ENCODE measurements around the gene HS3ST3B1. TPM values are rescaled to one million over a fixed set of nuclear protein-coding genes. Genes with fewer than 3 reads are reported as not detected.

Gene HS3ST3B1
- total RNA-seq, 1 experiment from 2014 or later, result 22.3 TPM

DNA sequence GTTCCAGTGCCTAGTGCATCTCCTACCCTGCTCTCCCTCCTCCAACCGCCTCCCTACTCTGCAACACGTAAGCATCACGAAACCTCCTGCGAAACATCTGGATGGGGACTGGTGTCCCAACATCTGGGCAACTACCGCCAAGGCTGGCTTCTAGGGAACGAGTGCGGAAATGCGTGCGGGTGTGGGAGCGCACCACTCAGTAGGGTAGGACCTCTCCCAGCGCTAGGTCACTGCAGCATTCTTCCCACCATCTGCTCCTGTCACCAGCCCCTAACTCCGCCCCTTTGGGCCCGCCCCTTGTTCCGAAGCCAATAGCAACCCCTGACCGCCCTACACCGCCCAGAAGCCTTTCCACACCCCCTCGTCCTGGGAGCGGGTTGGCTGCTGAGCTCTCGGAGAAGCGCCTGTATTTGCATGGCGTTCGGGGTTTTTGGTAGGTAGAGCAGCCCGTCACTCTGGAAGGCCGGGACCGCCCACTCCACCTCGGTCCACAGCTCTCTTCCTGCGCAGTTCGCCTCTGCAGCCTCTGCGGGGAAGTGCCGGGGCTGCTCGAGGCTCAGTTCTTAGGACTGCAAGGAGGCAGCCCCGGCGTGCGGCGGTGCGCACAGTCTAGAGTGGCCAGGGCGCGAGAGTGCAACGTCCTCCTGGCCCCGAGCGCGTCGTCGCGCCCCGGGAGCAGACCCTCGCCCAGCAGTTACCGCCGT, at the start of gene HS3ST3B1 (continued):
- TF ChIP-seq, protein P1, sequence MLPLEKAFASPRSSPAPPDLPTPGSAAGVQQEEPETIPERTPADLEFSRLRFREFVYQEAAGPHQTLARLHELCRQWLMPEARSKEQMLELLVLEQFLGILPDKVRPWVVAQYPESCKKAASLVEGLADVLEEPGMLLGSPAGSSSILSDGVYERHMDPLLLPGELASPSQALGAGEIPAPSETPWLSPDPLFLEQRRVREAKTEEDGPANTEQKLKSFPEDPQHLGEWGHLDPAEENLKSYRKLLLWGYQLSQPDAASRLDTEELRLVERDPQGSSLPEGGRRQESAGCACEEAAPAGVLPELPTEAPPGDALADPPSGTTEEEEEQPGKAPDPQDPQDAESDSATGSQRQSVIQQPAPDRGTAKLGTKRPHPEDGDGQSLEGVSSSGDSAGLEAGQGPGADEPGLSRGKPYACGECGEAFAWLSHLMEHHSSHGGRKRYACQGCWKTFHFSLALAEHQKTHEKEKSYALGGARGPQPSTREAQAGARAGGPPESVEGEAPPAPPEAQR (CRISPR knock-in tag; IDR thresholded peaks at IDR 0.05), result no peak
- TF ChIP-seq, protein P2, sequence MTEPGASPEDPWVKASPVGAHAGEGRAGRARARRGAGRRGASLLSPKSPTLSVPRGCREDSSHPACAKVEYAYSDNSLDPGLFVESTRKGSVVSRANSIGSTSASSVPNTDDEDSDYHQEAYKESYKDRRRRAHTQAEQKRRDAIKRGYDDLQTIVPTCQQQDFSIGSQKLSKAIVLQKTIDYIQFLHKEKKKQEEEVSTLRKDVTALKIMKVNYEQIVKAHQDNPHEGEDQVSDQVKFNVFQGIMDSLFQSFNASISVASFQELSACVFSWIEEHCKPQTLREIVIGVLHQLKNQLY (CRISPR knock-in tag; IDR thresholded peaks at IDR 0.05), result no peak

DNA sequence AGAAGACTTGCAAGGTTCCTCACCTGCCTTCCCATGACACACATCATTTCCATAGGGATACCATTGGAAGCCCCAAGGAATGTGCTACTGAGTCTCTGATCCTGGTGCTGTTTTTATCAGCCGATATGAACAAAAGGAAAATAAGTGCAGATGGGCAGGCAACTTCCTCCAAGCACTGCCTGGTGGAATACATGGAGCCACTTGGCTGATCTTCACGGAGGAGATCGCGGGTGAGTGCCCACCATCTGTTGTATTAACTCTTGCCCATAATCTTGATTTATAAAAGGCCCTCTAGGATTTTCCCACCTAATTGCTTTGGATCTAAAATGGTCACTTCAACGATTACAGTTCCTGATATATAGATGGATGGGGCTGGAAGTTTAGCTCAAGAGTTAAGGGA, 39.5 kb upstream of the HS3ST3B1 start:
- Mint-ChIP-seq H3K4me1 (no peaks in the 10 kb centered on the region), H3K27me3 (ENCODE audit: low read depth) (no peaks in the 10 kb centered on the region), H3K9me3 (peaks cover 23% of the 10 kb centered on the region), H3K36me3 (no peaks in the 10 kb centered on the region), H3K27ac (no peak overlapping the region), H3K4me3 (no peak overlapping the region)
- no peak for DNase-seq (ENCODE audit: low spot score)
- no peak for ATAC-seq
- no peak for TF ChIP-seq HMGA2 (CRISPR knock-in tag; IDR thresholded peaks at IDR 0.05)
- no peak for TF ChIP-seq RORB (CRISPR knock-in tag; IDR thresholded peaks at IDR 0.05)
- TF ChIP-seq ATF1 (CRISPR knock-in tag; IDR thresholded peaks at IDR 0.05), result no peak
- ChIA-PET POLR2A (no interaction called here), CTCF (no interaction called here)

DNA sequence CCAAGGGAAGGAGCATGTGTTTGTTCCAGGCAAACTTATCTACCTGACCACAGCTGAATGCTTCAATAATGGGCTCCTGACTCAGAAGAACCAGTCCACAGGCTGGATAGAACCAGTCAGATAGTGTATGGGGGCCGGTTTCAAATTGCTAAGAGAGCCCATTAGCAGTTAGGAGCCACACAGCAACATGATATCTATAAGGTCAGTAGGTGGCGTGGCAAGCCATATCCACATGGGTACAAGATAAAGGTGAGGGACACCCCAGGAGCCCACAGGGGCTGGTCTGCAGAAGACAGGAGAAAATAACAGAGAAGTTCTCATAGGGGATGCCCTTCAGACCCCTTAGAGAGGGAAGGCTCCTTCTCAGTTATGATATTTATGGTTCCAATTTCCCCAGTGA, 32.6 kb upstream of the HS3ST3B1 start:
- CTCF ChIA-PET, result interaction anchor here (1.3 to 1.4 kb wide), 2 partner anchors 15 to 33 kb away, joined by 3 to 4 read pairs; partner anchors contain the start of gene HS3ST3B1
- Mint-ChIP-seq H3K4me1 (no peaks in the 10 kb centered on the region), H3K9me3 (peaks cover 6% of the 10 kb centered on the region), H3K27ac (no peak overlapping the region), H3K27me3 (ENCODE audit: low read depth) (no peaks in the 10 kb centered on the region), H3K36me3 (no peaks in the 10 kb centered on the region), H3K4me3 (no peak overlapping the region)
- POLR2A ChIA-PET, result no interaction called here
- DNase-seq (ENCODE audit: low spot score), result no peak
- ATAC-seq, result peak; percentile 67
- TF ChIP-seq ATF1 (CRISPR knock-in tag; IDR thresholded peaks at IDR 0.05) (no peak), ETV6 (CRISPR knock-in tag; IDR thresholded peaks at IDR 0.05) (no peak), ZNF671 (CRISPR knock-in tag; IDR thresholded peaks at IDR 0.05) (no peak), SOX15 (CRISPR knock-in tag; IDR thresholded peaks at IDR 0.05) (no peak), ZBTB21 (CRISPR knock-in tag; IDR thresholded peaks at IDR 0.05; ENCODE audit: borderline replicate concordance) (no peak), ZNF219 (CRISPR knock-in tag; IDR thresholded peaks at IDR 0.05; ENCODE audit: borderline replicate concordance) (no peak), JUN (CRISPR knock-in tag; IDR thresholded peaks at IDR 0.05) (no peak), NR3C1 (CRISPR knock-in tag; conservative IDR thresholded peaks at IDR 0.05; ENCODE audit: low read depth) (no peak), ZNF416 (CRISPR knock-in tag; IDR thresholded peaks at IDR 0.05) (no peak), FOXP1 (CRISPR knock-in tag; IDR thresholded peaks at IDR 0.05; ENCODE audit: borderline replicate concordance) (no peak), SP1 (CRISPR knock-in tag; conservative IDR thresholded peaks at IDR 0.05) (no peak)
- TF ChIP-seq, protein P3, sequence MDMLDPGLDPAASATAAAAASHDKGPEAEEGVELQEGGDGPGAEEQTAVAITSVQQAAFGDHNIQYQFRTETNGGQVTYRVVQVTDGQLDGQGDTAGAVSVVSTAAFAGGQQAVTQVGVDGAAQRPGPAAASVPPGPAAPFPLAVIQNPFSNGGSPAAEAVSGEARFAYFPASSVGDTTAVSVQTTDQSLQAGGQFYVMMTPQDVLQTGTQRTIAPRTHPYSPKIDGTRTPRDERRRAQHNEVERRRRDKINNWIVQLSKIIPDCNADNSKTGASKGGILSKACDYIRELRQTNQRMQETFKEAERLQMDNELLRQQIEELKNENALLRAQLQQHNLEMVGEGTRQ (CRISPR knock-in tag; IDR thresholded peaks at IDR 0.05), result no peak
- TF ChIP-seq, protein P4, sequence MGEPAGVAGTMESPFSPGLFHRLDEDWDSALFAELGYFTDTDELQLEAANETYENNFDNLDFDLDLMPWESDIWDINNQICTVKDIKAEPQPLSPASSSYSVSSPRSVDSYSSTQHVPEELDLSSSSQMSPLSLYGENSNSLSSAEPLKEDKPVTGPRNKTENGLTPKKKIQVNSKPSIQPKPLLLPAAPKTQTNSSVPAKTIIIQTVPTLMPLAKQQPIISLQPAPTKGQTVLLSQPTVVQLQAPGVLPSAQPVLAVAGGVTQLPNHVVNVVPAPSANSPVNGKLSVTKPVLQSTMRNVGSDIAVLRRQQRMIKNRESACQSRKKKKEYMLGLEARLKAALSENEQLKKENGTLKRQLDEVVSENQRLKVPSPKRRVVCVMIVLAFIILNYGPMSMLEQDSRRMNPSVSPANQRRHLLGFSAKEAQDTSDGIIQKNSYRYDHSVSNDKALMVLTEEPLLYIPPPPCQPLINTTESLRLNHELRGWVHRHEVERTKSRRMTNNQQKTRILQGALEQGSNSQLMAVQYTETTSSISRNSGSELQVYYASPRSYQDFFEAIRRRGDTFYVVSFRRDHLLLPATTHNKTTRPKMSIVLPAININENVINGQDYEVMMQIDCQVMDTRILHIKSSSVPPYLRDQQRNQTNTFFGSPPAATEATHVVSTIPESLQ (CRISPR knock-in tag; IDR thresholded peaks at IDR 0.05), result no peak
- TF ChIP-seq, protein P5, sequence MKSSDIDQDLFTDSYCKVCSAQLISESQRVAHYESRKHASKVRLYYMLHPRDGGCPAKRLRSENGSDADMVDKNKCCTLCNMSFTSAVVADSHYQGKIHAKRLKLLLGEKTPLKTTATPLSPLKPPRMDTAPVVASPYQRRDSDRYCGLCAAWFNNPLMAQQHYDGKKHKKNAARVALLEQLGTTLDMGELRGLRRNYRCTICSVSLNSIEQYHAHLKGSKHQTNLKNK (CRISPR knock-in tag; IDR thresholded peaks at IDR 0.05), result no peak
- TF ChIP-seq, protein P6, sequence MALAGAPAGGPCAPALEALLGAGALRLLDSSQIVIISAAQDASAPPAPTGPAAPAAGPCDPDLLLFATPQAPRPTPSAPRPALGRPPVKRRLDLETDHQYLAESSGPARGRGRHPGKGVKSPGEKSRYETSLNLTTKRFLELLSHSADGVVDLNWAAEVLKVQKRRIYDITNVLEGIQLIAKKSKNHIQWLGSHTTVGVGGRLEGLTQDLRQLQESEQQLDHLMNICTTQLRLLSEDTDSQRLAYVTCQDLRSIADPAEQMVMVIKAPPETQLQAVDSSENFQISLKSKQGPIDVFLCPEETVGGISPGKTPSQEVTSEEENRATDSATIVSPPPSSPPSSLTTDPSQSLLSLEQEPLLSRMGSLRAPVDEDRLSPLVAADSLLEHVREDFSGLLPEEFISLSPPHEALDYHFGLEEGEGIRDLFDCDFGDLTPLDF (CRISPR knock-in tag; IDR thresholded peaks at IDR 0.05), result no peak
- TF ChIP-seq, protein P7, sequence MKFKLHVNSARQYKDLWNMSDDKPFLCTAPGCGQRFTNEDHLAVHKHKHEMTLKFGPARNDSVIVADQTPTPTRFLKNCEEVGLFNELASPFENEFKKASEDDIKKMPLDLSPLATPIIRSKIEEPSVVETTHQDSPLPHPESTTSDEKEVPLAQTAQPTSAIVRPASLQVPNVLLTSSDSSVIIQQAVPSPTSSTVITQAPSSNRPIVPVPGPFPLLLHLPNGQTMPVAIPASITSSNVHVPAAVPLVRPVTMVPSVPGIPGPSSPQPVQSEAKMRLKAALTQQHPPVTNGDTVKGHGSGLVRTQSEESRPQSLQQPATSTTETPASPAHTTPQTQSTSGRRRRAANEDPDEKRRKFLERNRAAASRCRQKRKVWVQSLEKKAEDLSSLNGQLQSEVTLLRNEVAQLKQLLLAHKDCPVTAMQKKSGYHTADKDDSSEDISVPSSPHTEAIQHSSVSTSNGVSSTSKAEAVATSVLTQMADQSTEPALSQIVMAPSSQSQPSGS (CRISPR knock-in tag; IDR thresholded peaks at IDR 0.05; ENCODE audit: borderline replicate concordance, low read depth), result no peak
- TF ChIP-seq, protein P2 (CRISPR knock-in tag; IDR thresholded peaks at IDR 0.05), result no peak

Data from WTC11 (cell line).